ENCODE data around the gene OLFML2B.

OLFML2B gene

DNA sequence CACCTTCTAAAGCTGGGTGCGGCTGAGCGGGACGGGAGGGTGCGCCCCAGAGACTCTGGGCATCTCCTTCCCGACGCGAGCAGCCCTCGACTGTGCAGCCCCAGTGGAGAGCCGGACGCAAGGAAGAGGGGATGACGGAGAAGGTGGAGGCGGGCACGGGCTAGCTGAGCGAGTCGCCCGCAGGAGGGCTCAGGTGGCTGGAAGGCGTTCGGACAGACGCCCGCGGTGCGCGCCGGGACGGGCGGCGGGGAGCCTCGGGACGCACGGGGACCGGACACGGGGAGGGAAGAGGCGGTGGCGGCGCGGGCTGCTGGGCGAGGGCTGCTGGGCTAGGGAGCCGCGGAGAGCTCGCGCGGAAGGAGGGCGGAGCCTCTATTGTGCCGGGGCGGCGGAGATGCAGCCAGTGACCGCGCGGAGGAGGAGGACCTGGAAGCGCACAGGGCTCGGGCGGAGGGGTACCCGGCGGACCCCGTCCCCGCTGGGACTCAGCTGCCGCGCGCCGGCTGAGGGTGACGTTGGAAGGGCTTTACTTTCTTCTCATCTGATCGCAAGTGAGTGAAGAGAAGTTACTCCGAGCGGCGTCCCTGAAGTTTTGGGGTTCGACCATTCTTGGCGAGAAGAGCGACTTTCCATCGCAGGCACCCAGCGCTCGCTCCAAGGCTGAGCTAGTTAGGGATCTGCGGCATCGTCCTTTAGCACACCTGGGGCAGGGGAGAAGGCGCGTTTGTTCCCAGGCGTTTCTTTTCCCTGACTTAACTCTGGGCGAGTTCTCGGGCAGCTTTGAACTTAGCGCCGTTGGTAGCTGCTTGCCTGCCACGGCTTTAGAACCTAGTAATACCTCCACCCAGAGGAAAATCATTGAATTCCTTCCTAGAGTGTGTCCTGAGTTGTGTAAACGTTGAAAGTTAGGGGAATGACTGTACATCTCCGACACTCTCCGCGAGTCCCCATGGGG is at the start of gene OLFML2B:
OLFML2B (minus strand) TSS at position 323 of the 955 bp plus-strand sequence. CDS start 439 bp downstream, outside the sequence.
- DNase-seq (ENCODE audit: insufficient read length, low spot score), result peak; percentile 74
- TF ChIP-seq, protein P1, sequence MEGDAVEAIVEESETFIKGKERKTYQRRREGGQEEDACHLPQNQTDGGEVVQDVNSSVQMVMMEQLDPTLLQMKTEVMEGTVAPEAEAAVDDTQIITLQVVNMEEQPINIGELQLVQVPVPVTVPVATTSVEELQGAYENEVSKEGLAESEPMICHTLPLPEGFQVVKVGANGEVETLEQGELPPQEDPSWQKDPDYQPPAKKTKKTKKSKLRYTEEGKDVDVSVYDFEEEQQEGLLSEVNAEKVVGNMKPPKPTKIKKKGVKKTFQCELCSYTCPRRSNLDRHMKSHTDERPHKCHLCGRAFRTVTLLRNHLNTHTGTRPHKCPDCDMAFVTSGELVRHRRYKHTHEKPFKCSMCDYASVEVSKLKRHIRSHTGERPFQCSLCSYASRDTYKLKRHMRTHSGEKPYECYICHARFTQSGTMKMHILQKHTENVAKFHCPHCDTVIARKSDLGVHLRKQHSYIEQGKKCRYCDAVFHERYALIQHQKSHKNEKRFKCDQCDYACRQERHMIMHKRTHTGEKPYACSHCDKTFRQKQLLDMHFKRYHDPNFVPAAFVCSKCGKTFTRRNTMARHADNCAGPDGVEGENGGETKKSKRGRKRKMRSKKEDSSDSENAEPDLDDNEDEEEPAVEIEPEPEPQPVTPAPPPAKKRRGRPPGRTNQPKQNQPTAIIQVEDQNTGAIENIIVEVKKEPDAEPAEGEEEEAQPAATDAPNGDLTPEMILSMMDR (IDR thresholded peaks at IDR 0.05; ENCODE audit: insufficient read depth, missing control alignments), result peak; percentile 22
- FAIRE-seq, result no peak

DNA sequence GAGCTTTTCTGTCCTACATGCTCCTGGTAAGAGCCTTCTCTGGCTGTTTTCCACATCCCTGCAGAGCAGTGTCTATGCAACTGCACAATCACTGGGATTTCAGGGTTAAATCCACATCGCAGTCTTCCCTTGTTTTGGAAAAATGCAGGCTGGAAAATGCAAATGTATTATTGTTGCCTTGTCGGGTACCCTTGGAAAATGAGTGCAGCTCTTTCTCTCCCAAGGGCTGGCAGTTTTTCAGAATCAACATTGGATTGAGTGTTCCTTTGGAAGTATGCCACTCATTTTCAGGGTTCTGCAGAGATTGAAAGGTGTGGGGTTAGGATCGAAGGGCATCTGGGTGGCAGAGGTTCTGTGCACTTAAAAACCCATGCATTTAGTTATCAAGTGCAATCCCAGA is 49.1 kb upstream of the OLFML2B start:
- no peak for FAIRE-seq
- TF ChIP-seq, protein P1 (IDR thresholded peaks at IDR 0.05; ENCODE audit: insufficient read depth, missing control alignments), result no peak
- no peak for DNase-seq (ENCODE audit: insufficient read length, low spot score)

DNA sequence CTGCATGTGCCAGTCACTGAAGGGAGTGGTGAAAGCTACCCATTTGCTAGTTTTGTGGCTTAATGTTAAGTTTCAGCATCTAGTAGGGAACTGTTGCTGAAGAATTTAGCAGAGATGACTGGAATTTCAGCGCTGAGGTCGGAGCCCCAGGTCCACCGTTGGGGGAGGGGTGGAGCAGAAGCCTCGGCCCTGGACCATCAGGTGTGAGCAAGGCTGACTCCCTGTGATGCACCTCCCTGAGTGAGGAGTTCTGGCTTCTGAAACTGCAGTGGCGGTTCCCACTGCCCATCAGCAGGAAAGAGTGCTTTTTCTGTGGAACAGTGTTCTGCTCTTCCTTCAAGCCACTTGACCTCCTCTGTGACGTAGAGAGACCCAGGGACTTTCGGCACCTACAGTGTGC is 47.2 kb upstream of the OLFML2B start:
- TF ChIP-seq, protein P1 (IDR thresholded peaks at IDR 0.05; ENCODE audit: insufficient read depth, missing control alignments), result no peak
- FAIRE-seq, result no peak
- DNase-seq (ENCODE audit: insufficient read length, low spot score), result no peak

DNA sequence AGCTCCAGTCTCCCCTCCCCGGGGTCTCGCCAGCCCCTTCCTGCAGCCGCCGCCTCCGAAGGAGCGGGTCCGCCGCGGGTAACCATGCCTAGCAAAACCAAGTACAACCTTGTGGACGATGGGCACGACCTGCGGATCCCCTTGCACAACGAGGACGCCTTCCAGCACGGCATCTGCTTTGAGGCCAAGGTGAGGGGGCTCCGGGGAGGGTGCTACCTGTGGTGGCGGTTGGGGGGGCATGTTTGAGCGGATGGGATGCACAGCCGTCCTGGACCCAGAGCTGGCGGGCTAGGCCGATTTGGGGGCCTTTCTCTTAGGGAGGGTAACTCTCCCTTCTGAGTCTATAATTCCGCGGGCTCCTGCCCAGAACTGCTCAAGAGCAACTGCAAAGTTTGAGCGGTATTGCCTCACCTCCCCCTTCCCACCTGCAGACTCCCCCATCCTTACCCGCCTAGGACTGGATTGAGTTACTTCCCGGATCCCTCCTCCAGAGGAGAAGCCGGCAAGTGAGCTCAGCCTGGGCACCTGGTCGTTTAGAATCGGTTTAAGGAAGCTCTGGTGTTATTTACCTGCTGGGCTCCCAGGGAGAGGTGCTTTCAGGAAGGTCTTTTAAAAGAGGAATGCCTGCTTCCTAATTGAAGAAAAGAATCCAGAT is 46.6 kb upstream of the OLFML2B start:
- FAIRE-seq, result no peak

DNA sequence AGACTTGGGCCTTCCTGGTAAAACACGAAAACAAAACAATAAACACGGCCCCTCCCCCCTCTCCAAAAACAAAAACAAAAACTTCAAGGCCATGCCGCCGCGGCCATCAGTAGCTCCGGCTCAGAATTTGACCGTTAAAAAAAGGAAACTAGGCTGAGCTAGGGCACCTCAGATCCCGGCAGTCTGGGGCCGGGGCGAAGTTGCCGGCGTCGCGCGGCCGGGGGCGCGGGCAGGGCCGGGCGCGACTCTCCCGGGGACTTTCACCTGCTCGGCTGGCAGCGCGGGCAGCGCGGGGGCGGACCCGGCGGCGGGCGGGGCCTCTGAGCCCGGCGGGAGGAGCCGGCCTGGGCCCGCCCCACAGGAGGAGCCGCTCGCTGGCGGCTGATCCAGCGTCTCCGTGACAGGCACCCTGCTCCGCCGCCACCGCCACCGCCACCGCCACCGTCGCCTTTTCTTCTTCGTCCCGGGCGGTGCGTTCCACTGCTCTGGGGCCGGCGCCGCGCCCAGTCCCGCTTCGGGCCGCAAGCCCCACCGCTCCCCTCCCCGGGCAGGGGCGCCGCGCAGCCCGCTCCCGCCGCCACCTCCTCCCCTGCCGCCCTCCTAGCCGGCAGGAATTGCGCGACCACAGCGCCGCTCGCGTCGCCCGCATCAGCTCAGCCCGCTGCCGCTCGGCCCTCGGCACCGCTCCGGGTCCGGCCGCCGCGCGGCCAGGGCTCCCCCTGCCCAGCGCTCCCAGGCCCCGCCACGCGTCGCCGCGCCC is 45.8 kb upstream of the OLFML2B start, which contains the start of gene NOS1AP:
NOS1AP (plus strand) TSS at position 358 of the 760 bp plus-strand sequence. CDS start 487 bp downstream, outside the sequence.
- FAIRE-seq, result no peak
- TF ChIP-seq, protein P1 (IDR thresholded peaks at IDR 0.05; ENCODE audit: insufficient read depth, missing control alignments), result peak; percentile 8
- DNase-seq (ENCODE audit: insufficient read length, low spot score), result peak; percentile 78

More for the DNA sequence above, 46.6 kb upstream of the OLFML2B start:
- TF ChIP-seq, protein P1 (IDR thresholded peaks at IDR 0.05; ENCODE audit: insufficient read depth, missing control alignments), result no peak
- no peak for DNase-seq (ENCODE audit: insufficient read length, low spot score)

DNA sequence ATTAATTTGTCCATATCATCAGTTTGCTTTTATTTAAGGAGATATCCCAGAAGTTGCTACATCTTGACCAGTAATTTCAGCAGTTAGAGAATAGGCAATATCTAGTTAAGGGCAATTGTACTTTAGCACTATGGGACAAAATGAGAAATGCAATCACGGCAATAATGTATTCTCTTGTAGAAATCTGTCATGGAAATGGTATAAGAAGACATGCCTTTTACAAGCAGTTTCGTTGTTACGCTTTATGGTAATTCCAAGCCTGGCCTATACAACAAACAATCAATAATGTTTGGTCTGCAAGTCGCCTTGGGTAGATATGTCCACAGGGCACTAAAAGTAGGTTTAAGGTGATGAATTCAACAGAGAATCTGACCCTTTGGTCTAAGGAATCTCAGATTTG is 44.6 kb upstream of the OLFML2B start:
- TF ChIP-seq, protein P1 (IDR thresholded peaks at IDR 0.05; ENCODE audit: insufficient read depth, missing control alignments), result no peak
- peak; percentile 74 for FAIRE-seq
- DNase-seq (ENCODE audit: insufficient read length, low spot score), result no peak
